Activated CD8-positive, alpha-beta T cell treated with anti-CD3 and anti-CD28 coated beads for 36 hours (primary cell): Measurements from ENCODE around the gene MOGAT1. TPM values are rescaled to one million over a fixed set of nuclear protein-coding genes. Genes with fewer than 3 reads are reported as not detected.

Source experiments
- ATAC-seq: fragments of 200-7000 bp; cut with Tn5 transposase; one replicate; pipeline ENCODE4 v1.10.0; 2021; ENCODE audit warnings: mild to moderate bottlenecking, moderate library complexity
- CTCF ChIA-PET: fragments of 350-600 bp; sonication (Branson Sonifier 250); formaldehyde crosslinking; loops from one replicate; lab custom pipeline; 2021; ENCODE audit warnings: antibody characterized with exemption; lab: Charles Lee
- POLR2A ChIA-PET: fragments of 350-600 bp; sonication (Branson Sonifier 250); formaldehyde crosslinking; loops from one replicate; lab custom pipeline; 2021; ENCODE audit warnings: antibody characterized with exemption; lab: Charles Lee
- DNase-seq: peaks from one replicate; pipeline ENCODE4 v3.0.0-alpha.2; 2020
- H3K27ac Mint-ChIP-seq: one replicate; pipeline ENCODE4 v1.8.0; 2021; ENCODE audit warnings: mild to moderate bottlenecking, mixed read lengths
- H3K27me3 Mint-ChIP-seq: one replicate; pipeline ENCODE4 v1.8.0; 2021; ENCODE audit warnings: mixed read lengths
- H3K36me3 Mint-ChIP-seq: one replicate; pipeline ENCODE4 v1.8.0; 2021; ENCODE audit warnings: low read depth, mixed read lengths
- H3K4me1 Mint-ChIP-seq: one replicate; pipeline ENCODE4 v1.8.0; 2021; ENCODE audit warnings: low read depth, mixed read lengths
- H3K4me3 Mint-ChIP-seq: one replicate; pipeline ENCODE4 v1.8.0; 2021; ENCODE audit warnings: mild to moderate bottlenecking, moderate library complexity, mixed read lengths
- H3K9me3 Mint-ChIP-seq: one replicate; pipeline ENCODE4 v1.8.0; 2021; ENCODE audit warnings: mixed read lengths
- CTCF ChIP-seq: fragments of 200-600 bp; IDR thresholded peaks from one replicate; pipeline ENCODE4 v1.8.0; 2022; ENCODE audit warnings: antibody characterized with exemption, mild to moderate bottlenecking
- intact Hi-C: fragments of 100-400 bp; cut with micrococcal nuclease; formaldehyde crosslinking; loops from one replicate; pipeline ENCODE4 v1.10.0; 2022
- total RNA-seq, 2 experiments: library from RNA; stranded (reverse); gene quantifications; one replicate each; pipeline ENCODE4 v1.2.3, GENCODE V29; 2021

Gene MOGAT1
- total RNA-seq, 2 experiments from 2014 or later: not detected

- H3K4me3 Mint-ChIP-seq: no peak overlapping the region
- TF ChIP-seq CTCF: no peak
- ATAC-seq: no peak
Observed at GRCh38 chr2:222745836-222746559, 74.5 kb downstream of the MOGAT1 start.

GRCh38 chr2:222747526-222748160, 76.2 kb downstream of the MOGAT1 start:
- intact Hi-C loops: no loop called here
- Mint-ChIP-seq H3K27ac (no peak overlapping the region), H3K4me1 (peaks cover 23% of the 10 kb centered on the region), H3K36me3 (no peaks in the 10 kb centered on the region), H3K4me3 (no peak overlapping the region), H3K27me3 (peaks cover 3% of the 10 kb centered on the region), H3K9me3 (no peaks in the 10 kb centered on the region)
- ChIA-PET CTCF (interaction anchor here (0.7 to 1.3 kb wide), 2 partner anchors 38 to 57 kb away, joined by 3 to 4 read pairs; no protein-coding TSS in a partner anchor), POLR2A (no interaction called here)
- no peak for TF ChIP-seq CTCF
- ATAC-seq (peak; percentile 70), DNase-seq (peak; percentile 71)

More at GRCh38 chr2:222745836-222746559, 74.5 kb downstream of the MOGAT1 start:
- no peak for DNase-seq
- H3K9me3 Mint-ChIP-seq: no peaks in the 10 kb centered on the region
- no peak overlapping the region for H3K27ac Mint-ChIP-seq
- H3K27me3 Mint-ChIP-seq: peaks cover 3% of the 10 kb centered on the region
- CTCF ChIA-PET: interaction anchor here (1.0 kb wide), 1 partner anchor 10 kb away, joined by 3 read pairs; no protein-coding TSS in a partner anchor
- intact Hi-C loops: no loop called here
- no peaks in the 10 kb centered on the region for H3K36me3 Mint-ChIP-seq
- POLR2A ChIA-PET: interaction anchor here (0.6 kb wide), 1 partner anchor 123 kb away, joined by 3 read pairs; no protein-coding TSS in a partner anchor
- H3K4me1 Mint-ChIP-seq: peaks cover 19% of the 10 kb centered on the region

- Mint-ChIP-seq H3K9me3 (no peaks in the 10 kb centered on the region), H3K4me1 (peaks cover 21% of the 10 kb centered on the region), H3K27ac (no peak overlapping the region), H3K4me3 (no peak overlapping the region), H3K36me3 (no peaks in the 10 kb centered on the region), H3K27me3 (no peaks in the 10 kb centered on the region)
- intact Hi-C loops: no loop called here
- TF ChIP-seq CTCF: no peak
- no peak for DNase-seq
- no peak for ATAC-seq
- POLR2A ChIA-PET: interaction anchor here (0.6 kb wide), 1 partner anchor 12 kb away, joined by 3 read pairs; no protein-coding TSS in a partner anchor
- CTCF ChIA-PET: interaction anchor here (1.0 kb wide), 2 partner anchors 10 to 46 kb away, joined by 3 read pairs; no protein-coding TSS in a partner anchor
Observed at GRCh38 chr2:222750533-222750932, 79.1 kb downstream of the MOGAT1 start.

GRCh38 chr2:222751238-222751637, 79.8 kb downstream of the MOGAT1 start:
- Mint-ChIP-seq H3K27ac (no peak overlapping the region), H3K9me3 (no peaks in the 10 kb centered on the region), H3K4me1 (peaks cover 21% of the 10 kb centered on the region), H3K36me3 (no peaks in the 10 kb centered on the region), H3K4me3 (no peak overlapping the region), H3K27me3 (no peaks in the 10 kb centered on the region)
- ATAC-seq (no peak), DNase-seq (no peak)
- ChIA-PET CTCF (no interaction called here), POLR2A (no interaction called here)
- no peak for TF ChIP-seq CTCF
- intact Hi-C loops: no loop called here
